NCI-H510A (cell line): Measurements from ENCODE around the gene ARNT2.

Experiments used
- DNase-seq: peaks from one replicate; lab custom pipeline; 2025; lab: John Stamatoyannopoulos, UW

The ARNT2 gene

GRCh38 chr15:80411788-80412288, 7.7 kb downstream of the ARNT2 start:
- no peak for DNase-seq

GRCh38 chr15:80414546-80415357, 10.6 kb downstream of the ARNT2 start:
- DNase-seq: no peak

- no peak for DNase-seq
Measured at GRCh38 chr15:80415358-80415670, 11.1 kb downstream of the ARNT2 start.

GRCh38 chr15:80416702-80417101, 12.5 kb downstream of the ARNT2 start:
- no peak for DNase-seq

GRCh38 chr15:80418892-80419537, 14.8 kb downstream of the ARNT2 start:
- no peak for DNase-seq

- DNase-seq: no peak
Measured at GRCh38 chr15:80419546-80419945, 15.4 kb downstream of the ARNT2 start.

- DNase-seq: no peak
Measured at GRCh38 chr15:80420658-80421057, 16.5 kb downstream of the ARNT2 start.

GRCh38 chr15:80423215-80423614, 19.0 kb downstream of the ARNT2 start:
- DNase-seq: no peak

GRCh38 chr15:80424381-80424780, 20.2 kb downstream of the ARNT2 start:
- no peak for DNase-seq

GRCh38 chr15:80426316-80426715, 22.1 kb downstream of the ARNT2 start:
- no peak for DNase-seq

- DNase-seq: no peak
Measured at GRCh38 chr15:80429964-80430363, 25.8 kb downstream of the ARNT2 start.

GRCh38 chr15:80431635-80432344, 27.6 kb downstream of the ARNT2 start:
- no peak for DNase-seq

GRCh38 chr15:80432345-80432702, 28.1 kb downstream of the ARNT2 start:
- DNase-seq: no peak

- DNase-seq: no peak
Measured at GRCh38 chr15:80433836-80434235, 29.7 kb downstream of the ARNT2 start.

- DNase-seq: no peak
Measured at GRCh38 chr15:80434926-80435720, 30.9 kb downstream of the ARNT2 start.

- no peak for DNase-seq
Measured at GRCh38 chr15:80436511-80437307, 32.5 kb downstream of the ARNT2 start.

- DNase-seq: no peak
Measured at GRCh38 chr15:80437334-80437891, 33.2 kb downstream of the ARNT2 start.

GRCh38 chr15:80439140-80439539, 35.0 kb downstream of the ARNT2 start:
- DNase-seq: no peak

- DNase-seq: no peak
Measured at GRCh38 chr15:80440024-80440423, 35.8 kb downstream of the ARNT2 start.

GRCh38 chr15:80441041-80441440, 36.9 kb downstream of the ARNT2 start:
- DNase-seq: no peak

GRCh38 chr15:80441714-80442113, 37.5 kb downstream of the ARNT2 start:
- DNase-seq: no peak
